ENCODE data around the gene PCNX4. TPM values are rescaled to one million over a fixed set of nuclear protein-coding genes. Genes with fewer than 3 reads are reported as not detected.
A peak's percentile ranks its signal among the peaks of the same experiment; 100 is the strongest.

PCNX4 gene
- total RNA-seq (2021; ENCODE audit: unreplicated experiment) (48.4 TPM), Bru-seq, nascent RNA (percentile 82 among the genes with signal in this experiment), BruChase-seq, experiment 1, labeled RNA remaining after a 6-hour chase (percentile 85 among the genes with signal in this experiment), BruChase-seq, experiment 2, labeled RNA remaining after a 2-hour chase (percentile 85 among the genes with signal in this experiment)
- 11.6 and 16.4 TPM in 2 replicates for polyA plus RNA-seq (2012)
- long read RNA-seq, full-length matches to known transcripts = 7 of 21 reads
- long read RNA-seq, partial matches to known transcripts = 3 of 21 reads
- long read RNA-seq, other reads (novel, unspliced or antisense) = 11 of 21 reads

- peak within 1 kb of the TSS; percentile 89 for H3K4me2 ChIP-seq (ENCODE audit: low read length)
- H3K27me3 ChIP-seq (ENCODE audit: insufficient read depth, low read length) = no peaks in the 10 kb centered on the region
- H3K4me1 ChIP-seq (ENCODE audit: control insufficient read depth in 1 of 2, insufficient read depth in 2 of 2, low read length in 2 of 2) = peaks cover 12 to 24% of the 10 kb centered on the region in 2 experiments
- no TSS peak for BruUV-seq (replicated peaks)
- no peaks in the 10 kb centered on the region for H3K36me3 ChIP-seq (ENCODE audit: control insufficient read depth in 1 of 2, insufficient read depth in 2 of 2, low read length in 2 of 2)
- peak; percentile 94 for ATAC-seq
- POLR2A ChIA-PET = no interaction called here
- H3K4me3 ChIP-seq (replicated peaks in 1 of 2; ENCODE audit: low read depth in 1 of 2, low read length in 2 of 2) = peak within 1 kb of the TSS; percentile 67 to 75
- intact Hi-C loops (cut with micrococcal nuclease) = loop anchor here (1.0 to 2.0 kb wide), 2 partner anchors 73 to 156 kb away; partner anchors contain the start of gene DHRS7
- no peaks in the 10 kb centered on the region for H4K20me1 ChIP-seq (ENCODE audit: insufficient read depth)
- H3K9ac ChIP-seq (ENCODE audit: low read length) = peak within 1 kb of the TSS; percentile 90
- peak; percentile 98 for DNase-seq (ENCODE audit: low read depth, low spot score)
- peak within 1 kb of the TSS; percentile 40 for H2AFZ ChIP-seq (ENCODE audit: low read depth, low read length, poor library complexity, severe bottlenecking)
- H3K9me3 ChIP-seq (ENCODE audit: control insufficient read depth in 1 of 2, insufficient read depth in 1 of 2, low read depth in 1 of 2, low read length in 2 of 2) = no peaks in the 10 kb centered on the region
- peak within 1 kb of the TSS; percentile 96 for H3K27ac ChIP-seq (ENCODE audit: low read depth, low read length)
- peaks cover 47% of the 10 kb centered on the region for H3K79me2 ChIP-seq (ENCODE audit: insufficient read depth, low read length)
- CTCF ChIA-PET = no interaction called here
- RAD21 ChIA-PET (ENCODE audit: low non-redundant PET in 1 of 2, low total read pairs in 2 of 2, uncharacterized antibody in 2 of 2, unreplicated experiment in 2 of 2) = no interaction called here
- H3K9me2 ChIP-seq (ENCODE audit: insufficient read depth) = no peaks in the 10 kb centered on the region
- TF ChIP-seq ZFX (IDR thresholded peaks at IDR 0.05) (peak; percentile 98), RAD21 (IDR thresholded peaks at IDR 0.05; ENCODE audit: low read depth) (no peak), ELF1 (IDR thresholded peaks at IDR 0.05; ENCODE audit: borderline replicate concordance, low read depth) (no peak), ZBTB33 (IDR thresholded peaks at IDR 0.05; ENCODE audit: extremely low read depth, insufficient replicate concordance, low read length) (no peak), EZH2 (IDR thresholded peaks at IDR 0.05) (no peak), CEBPB (IDR thresholded peaks at IDR 0.05; ENCODE audit: low read depth) (peak; percentile 88), ATF3 (IDR thresholded peaks at IDR 0.05) (no peak), EGR1 (IDR thresholded peaks at IDR 0.05; ENCODE audit: low read depth) (no peak; the same call in 1 of the 2 replicates), POLR2A (IDR thresholded peaks at IDR 0.05; ENCODE audit: borderline replicate concordance, extremely low read depth, insufficient read depth, insufficient read length) (peak; percentile 92), TCF7L2 (IDR thresholded peaks at IDR 0.05; ENCODE audit: borderline replicate concordance, extremely low read depth, insufficient read depth, insufficient read length) (peak; percentile 25), SIN3A (IDR thresholded peaks at IDR 0.05; ENCODE audit: low read depth) (peak; percentile 93), MAX (IDR thresholded peaks at IDR 0.05) (peak; percentile 94), POLR2AphosphoS5 (IDR thresholded peaks at IDR 0.05; ENCODE audit: low read depth, low read length) (peak; percentile 98), REST (IDR thresholded peaks at IDR 0.05; ENCODE audit: low read depth) (no peak), SRF (IDR thresholded peaks at IDR 0.05; ENCODE audit: low read depth) (no peak), FOSL1 (IDR thresholded peaks at IDR 0.05; ENCODE audit: low read depth) (no peak), EZH2phosphoT487 (IDR thresholded peaks at IDR 0.05; ENCODE audit: borderline replicate concordance) (no peak), JUND (IDR thresholded peaks at IDR 0.05) (no peak), SP1 (IDR thresholded peaks at IDR 0.05; ENCODE audit: low read depth) (peak; percentile 69), ZNF274 (IDR thresholded peaks at IDR 0.05; ENCODE audit: low read depth, low read length) (no peak)
These were observed at the start of gene PCNX4 for GRCh38 chr14:60091550-60092525. TSS of gene PCNX4 (plus strand) at chr14:60091923. CDS start at chr14:60107639, 15,716 bp downstream.

Measured in HCT116 (cell line).